Muscle of back (tissue), 11 donors: ENCODE measurements around the gene ELFN1. TPM values are rescaled to one million over a fixed set of nuclear protein-coding genes. Genes with fewer than 3 reads are reported as not detected.

Experiments used
- DNase-seq, 3 donors: peaks; one replicate each; pipeline versions ENCODE4 v3.0.0 to v3.0.0-alpha.2; 2013
- polyA plus RNA-seq, 10 donors: library from polyadenylated mRNA; unstranded; fragments of 120-200 nt; gene quantifications; one replicate each; pipeline ENCODE4 v1.2.1, GENCODE V29; 2013; ENCODE audit not compliant: insufficient read length in 10 of 10

Gene ELFN1
- polyA plus RNA-seq, 10 donors = 1.4 to 7.9 (median 4.4) TPM

DNA sequence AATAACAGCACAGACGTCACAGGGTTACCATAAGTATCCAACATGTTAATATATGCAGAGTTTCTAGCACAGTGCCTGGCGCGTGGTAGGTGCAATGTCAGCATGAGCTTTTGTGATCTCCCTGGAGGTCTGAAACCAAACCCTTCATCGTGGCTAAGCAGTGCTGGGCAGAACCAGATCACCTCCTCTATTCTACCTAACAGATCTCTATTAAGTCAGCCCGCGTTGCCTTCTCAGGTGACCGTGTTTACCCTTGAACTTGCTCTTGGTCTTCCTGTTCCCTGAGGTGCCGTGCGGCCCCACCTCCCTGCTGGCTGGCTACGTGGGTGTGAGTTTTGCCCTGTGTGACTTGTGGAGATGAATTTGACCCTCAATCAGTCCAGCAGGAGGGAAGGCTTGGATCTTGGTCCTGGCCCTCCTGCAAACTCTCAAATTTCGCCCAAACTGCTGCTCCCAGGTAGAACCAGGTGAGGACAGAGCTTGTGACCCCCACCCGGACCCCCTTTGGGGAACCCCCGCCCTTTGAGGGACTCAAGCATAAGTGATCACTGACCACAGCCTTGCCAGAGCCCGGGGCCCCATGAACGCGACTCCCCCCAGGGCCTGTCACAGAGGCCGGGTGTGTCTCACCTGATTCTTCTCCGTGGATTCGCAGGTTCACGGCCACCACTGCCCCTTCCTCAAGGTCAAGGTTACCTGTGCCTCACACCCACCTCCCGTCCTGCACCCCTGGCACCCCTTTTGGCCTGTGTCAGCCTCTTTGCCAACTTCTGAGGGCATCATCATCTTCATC, 54.2 kb downstream of the ELFN1 start:
- DNase-seq = no peak

DNA sequence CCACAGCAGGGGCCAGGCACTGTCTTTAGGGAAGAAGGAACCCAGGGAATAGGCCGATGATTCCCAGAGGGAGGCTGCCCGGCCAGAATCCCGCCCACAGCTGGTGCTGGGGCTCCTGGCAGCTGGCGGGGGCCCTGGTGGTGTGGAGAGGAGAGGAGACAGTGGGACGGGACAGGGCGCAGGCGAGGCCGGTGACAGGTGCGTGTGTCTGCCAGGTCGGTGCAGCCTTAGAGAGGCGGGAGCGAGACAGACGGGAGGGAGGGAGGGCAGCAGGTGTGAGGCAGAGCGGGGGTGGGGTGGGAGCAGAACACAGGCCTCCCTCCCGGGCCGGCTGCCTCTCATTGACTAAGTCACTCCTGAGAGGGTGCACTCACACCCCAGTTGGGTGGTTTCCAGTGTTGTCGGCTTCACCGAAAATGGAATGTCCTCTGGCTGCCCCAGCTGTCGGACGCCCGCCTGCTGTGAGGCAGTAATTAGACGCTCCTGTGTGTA, 55.2 kb downstream of the ELFN1 start:
- DNase-seq = peak; percentile 79 to 81 (median 79)

DNA sequence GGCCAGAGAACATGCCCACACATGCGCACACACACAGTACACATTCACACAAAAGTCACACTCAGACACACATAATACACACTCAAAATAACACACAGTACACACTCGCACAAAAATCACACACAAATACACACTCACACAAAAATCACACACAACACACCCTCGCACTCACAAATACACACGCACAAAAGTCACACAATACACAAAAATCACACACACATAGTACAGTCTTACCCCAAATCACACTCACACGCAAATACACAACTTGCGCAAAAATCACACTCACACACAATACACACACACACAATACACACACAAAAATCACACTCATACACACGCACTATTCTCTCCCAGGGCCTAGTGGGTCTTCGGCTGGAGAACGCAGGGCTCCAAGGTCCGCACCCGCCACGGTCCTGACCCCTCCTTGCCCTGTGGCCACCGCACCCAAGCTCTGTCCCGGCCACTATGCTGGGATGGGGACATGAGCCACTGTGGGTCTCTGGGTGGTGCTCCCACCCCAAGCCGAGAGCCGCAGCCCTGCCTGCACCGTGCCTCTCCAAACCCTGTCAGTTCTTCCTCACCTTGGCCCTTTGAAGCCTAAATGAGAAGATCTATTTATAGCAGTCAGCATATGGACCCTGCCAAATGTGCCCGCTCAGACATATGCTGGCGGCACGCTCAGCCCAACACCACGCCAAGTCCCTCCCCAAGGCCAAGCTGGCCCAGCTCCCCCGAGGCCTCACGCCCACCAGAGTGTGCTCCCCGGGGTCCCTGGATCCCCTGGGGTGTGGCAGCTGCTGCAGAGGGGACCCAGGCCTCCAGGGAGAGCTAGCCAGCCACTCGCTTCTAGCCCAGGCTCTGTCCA, 55.9 kb downstream of the ELFN1 start:
- peak; percentile 33 to 43 (median 33) for DNase-seq

DNA sequence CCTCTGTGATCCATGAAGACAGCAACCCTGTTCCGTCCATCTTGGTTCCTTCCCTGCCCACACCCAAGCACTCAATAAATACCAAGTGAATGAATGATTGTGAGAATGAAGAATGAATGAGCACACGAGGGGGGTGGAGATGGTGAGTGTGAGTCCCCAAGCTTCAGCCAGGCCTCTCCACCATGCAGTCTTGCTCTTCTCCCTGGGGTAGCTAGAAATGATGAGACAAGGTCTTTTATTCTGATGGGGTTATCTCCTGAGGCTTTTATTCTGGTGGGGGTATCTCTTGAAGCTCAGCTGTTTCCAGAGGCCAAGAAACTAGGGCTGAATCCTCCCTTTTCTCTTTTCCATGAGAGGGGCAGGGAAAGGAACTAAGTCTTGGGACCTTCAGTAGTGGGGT, 57.0 kb downstream of the ELFN1 start:
- no peak for DNase-seq

DNA sequence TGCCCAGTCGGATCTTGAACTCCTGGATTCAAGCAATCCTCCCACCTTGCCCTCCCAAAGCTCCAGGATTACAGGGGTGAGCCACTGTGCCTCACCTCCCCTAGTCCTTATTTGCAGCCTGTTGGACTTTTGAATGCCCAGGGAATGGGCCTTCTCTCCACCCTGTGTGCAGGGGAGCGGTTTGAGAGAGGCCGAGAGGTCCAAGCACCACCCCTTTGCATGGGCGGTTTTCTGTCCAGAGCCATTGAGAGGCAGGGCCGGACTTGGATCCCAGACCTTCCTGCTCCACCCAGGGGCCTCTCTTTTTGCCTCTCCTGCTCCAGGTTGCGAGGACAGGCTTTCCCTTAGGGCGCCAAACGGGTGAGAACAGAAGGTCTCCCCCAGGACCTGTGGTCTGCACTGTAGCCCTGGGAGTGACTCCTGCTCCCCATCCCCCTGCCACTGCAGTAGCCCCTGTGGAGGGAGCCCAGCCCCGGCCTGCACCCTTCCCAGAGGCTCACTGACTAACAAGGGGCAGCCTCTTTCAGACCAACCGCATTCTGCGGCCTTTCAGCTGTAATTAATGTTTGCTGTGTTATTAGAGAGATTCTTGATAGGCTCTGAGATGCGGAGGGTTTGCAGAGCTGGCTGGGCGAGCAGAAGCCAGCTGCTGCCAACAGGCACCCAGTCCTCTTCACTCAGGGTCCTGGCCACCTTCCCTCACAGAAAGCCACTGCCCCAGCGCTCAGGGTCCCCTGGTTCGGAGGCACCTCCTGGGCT, 57.9 kb downstream of the ELFN1 start:
- DNase-seq = no peak

DNA sequence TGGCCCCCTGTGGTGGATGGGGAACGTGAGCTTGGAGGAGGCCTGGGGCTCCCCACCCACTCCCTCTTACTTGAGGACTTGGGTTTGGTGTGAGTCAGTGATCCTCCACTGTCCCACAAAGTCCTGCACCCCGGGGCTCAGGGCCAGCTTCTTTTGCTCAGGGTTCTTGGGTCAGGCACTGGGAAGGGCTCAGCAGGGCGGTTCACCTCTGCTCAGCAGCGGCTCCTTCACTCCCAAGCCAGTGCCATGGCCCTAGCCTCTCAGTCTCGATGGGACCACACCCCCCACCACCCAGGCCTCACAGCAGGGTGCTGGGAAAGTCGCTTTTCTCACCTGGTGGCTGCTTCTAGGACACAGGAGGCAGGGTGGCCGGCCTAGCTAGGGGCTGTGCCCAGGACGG, 59.1 kb downstream of the ELFN1 start:
- DNase-seq = no peak

DNA sequence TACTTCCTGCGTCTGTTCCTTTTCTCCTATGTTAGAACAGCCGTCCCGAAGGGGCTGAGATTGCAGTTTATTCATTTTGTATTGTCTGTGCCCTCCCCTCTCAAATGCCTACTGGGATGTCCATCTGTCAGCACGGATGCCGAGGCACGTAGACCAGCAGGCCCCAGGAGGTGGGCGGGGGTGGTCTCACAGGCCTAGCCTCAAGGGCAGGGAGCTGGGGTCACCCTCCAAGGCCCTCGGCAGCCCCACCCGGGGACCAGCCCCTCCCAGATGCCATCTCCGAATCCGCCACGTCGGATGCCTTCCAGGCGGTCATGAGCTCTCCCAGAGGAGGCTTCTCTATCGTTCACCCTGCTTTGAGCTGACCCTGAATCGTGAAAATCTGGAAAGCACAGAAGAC, 59.7 kb downstream of the ELFN1 start:
- no peak for DNase-seq

DNA sequence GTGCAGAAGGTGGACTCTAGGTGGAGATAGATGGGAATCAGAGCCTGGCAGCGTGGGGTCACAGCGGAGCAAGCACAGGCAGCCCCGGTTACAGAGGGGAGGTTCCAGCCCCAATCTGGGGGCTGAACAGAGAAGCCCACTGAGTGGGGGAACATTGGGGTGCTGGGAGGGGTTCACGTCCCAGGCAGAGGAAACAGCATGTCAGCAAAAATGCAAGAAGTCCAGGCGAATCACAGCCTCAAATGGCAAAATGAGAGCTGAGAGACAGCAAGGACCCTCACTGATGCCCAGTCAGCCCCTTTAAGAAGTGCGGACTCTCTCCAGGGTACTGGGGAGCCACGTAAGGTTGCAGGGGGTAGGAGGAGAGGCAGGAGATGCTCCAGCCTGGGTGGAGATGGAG, 62.0 kb downstream of the ELFN1 start:
- DNase-seq = no peak

DNA sequence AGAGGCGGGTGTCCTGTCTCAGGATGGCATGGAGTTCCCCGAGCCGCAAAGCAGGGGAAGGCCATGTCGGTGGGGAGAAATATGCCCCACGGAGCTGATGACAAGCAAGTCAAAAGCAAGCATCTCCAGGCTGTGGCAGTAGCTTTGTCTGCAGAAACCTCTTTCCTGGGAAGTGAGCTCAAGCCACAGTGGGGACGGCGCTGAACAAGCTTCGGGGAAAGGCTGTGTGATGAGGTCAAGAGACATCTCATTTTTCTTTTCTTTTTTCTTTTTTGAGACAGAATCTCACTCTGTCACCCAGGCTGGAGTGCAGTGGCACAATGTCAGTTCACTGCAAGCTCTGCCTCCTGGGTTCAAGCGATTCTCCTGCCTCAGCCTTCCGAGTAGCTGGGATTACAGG, 62.6 kb downstream of the ELFN1 start:
- DNase-seq = no peak

DNA sequence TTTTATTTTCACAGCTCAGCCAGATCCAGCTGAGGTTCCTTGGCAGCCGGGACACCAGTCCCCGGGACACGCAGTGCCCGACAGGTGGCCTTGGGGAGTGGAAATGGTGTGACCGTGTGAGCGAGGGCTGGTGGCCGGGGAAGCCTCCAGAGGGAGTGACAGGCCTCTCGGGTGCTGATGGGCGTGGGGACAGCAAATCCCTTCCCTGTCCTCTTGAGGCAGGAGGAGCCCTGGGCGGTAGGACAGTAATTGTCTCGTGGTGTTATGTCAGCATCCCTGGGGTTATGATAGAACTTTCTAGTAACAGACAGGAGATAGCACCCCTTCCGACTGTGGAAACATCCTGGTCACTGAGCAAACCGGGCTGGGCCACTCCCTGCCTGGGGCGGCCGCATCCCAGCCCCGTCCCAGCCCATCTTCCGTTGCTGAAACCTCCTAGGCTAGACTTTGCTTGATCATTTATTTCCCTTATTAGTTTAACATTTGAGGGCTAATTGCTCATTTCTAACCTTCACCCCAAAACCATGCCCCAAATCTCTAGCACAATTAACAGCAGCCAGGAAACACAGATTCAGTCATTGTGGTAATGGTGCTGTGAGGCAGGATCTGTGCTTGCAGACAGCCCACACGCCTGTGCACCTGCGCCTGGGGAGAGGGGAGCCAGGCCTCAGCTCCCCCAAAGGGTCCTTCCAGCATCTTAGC, 63.3 kb downstream of the ELFN1 start:
- DNase-seq = no peak

DNA sequence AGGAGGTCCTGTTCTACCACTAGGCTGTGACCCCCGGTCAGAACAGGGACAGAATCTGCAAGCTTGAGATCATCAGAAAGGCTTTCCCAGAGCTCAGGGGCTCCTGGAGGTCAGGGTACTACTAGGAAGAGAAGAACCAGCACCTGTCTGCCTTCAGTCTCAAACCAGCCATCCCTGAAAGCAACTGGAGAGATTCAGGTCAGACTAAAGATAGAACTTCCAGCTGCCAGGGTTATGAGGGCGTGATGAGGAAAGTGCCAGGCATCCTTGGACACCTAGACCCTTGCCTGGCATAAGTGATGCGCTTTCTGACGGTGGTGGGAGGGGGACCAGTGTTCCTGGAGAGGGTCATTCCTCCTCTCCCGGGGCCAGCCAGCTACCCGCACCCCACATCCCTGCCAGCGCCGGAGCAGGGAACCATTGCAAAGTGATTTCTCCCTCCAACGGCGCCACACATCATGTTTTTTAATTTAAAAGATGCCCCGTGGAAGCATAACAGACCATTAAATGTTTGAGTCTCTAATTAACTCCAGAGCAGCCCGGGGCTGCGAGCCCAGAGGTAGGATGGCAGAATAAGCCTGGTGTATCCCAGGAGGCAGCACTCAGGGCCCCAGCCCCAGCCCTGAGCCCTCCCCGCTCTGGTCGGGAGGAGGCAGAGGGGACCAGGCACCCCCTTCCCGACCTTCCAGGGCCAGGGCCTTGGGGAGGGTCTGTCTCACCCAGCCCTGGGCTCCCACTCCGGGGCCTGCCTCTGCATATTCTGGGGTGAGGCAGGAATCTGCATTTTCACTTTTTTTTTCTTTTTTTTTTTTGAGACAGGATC, 64.0 kb downstream of the ELFN1 start:
- DNase-seq = no peak

DNA sequence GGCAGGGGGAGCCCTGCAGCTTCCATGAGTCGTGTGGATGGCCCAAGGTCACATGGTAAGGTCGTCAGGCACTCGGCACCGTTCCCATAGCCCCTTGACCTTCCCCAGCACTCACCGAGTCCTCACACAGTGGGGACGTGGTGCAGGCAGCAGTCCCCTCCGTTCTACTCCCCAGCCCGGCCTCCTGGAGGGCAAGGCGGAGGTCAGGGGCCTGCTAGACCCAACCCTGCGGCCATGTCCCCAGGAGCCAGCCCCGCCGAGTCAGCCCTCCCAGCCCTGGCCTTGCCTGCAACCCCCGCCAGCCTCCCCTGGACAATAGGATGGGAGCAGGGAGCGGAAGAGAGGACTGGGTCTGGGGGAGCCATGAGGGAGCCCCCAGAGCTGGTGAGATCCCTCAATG, 65.2 kb downstream of the ELFN1 start:
- DNase-seq = no peak

DNA sequence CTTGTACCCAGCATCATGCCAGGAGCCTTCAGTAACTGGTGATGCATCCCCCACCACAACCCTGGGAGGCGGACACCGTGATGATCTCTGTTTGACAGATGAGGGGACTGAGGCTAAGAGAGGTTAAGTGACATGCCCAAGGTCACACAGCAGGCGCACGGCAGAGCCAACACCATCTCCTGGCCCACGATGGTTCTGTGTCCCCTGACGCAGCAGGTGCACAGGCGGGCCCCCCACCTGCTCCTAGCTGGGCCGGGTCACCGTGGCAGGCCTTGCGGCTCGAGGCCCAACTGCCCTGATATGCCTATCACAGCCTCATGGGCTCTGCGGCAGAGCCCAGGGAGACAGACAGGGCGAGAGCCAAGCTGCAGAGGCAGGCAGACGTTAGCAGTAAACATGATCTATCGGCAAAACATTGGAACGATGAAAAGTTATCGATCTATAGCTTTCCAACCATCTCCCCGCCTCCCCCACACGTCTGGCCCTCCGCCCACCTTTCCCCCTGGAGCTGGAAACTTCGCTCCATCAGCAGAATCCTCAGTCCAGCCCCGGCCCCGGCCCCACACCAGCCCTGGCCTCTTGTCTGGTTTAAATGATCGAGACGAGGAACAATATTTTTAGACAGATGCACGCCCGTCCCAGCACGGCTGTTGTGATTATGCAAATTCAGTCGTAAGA, 65.9 kb downstream of the ELFN1 start:
- DNase-seq = peak in 1 of 3 donors; percentile 56

DNA sequence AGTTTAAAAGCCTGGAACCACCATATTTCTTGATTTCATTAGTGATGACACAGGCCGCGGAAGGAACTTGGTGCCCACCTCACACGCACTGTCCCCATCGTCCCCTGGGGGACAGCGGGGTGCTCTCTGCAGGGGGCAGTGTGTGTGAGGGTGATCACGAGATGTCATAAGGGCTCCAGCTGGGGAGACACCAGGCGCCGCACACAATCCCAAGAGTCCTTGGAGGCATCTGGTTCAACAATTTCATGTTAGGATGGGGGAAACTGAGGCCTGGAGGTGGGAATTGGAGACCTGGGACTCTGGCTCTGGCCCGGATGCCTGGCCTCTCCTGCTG, 66.4 kb downstream of the ELFN1 start:
- no peak for DNase-seq

DNA sequence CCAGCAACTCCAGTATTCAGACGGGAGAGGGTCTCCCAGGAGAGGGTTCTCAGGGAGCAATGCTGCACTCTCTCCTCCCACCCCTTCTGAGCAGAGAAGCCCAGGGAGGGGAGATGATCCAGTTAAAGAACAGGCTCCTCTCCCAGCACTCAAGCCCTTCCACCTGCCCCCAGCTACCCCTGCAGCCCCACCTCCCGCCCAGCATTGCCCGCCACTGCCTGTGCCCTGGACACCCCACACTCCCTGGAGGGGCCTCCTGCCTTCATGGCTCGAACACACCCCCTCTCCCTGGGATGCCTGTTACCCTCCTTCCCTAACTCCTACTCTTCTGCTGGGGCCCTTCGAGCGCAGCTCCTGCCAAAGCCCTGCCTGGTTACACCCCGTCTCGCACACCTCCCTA, 66.8 kb downstream of the ELFN1 start:
- DNase-seq = no peak

DNA sequence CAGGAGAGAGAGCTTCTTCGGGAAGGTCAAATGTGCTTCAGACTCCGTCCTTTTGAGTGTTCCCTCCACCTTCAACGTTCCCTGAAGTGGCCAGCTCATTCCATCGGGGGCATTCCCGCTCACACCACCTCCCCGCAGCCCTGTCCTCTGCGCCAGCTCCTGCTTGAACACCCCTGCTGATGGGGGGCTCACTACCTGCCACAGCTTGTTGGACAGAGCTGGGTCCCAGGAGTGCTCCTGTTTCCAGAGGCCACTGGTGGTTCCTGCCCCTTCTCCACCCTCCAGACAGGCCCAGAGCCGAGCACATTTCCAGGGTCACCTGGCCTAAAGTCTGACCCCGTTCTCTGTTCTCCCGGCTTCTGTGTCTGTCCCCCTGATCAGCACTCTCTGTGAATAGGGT, 67.4 kb downstream of the ELFN1 start:
- no peak for DNase-seq

DNA sequence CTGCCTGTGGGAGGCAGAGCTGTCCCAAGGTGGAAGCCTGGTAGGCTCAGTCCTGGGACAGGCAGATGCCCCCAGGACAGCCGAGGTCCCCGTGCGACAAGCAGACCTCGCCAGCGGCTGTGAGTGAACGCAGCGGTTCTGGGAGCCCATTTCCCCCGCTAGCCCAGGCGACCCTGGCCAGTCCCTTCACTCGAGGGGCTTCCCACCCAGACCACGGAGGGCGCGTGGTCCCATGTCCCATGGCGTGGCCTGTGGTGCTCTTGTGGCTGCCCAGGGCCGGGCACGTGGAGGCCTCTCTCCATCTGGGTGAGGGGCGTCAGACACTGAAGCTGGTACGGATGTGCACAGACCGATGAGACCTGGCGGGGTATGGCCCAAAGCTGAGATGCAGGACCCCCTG, 67.9 kb downstream of the ELFN1 start:
- no peak for DNase-seq

DNA sequence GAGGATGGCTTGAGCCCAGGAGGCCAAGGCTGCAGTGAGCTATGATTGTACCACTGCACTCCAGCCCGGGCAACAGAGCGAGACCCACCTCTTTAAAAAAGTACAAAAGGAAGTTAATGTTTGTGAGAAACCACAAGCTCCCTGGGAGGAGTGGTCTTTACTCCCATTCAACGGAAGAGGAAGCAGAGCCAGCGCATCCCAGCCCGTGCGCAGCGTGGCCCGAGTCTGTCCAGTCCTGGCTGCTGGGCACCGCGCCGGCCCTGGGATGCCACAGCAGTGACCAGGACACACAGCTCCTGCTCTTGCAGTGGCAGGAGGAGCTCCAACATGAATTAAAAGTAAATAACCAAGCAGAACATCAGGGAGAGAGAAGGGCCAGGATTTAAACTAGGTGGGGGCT, 68.4 kb downstream of the ELFN1 start:
- DNase-seq = no peak

DNA sequence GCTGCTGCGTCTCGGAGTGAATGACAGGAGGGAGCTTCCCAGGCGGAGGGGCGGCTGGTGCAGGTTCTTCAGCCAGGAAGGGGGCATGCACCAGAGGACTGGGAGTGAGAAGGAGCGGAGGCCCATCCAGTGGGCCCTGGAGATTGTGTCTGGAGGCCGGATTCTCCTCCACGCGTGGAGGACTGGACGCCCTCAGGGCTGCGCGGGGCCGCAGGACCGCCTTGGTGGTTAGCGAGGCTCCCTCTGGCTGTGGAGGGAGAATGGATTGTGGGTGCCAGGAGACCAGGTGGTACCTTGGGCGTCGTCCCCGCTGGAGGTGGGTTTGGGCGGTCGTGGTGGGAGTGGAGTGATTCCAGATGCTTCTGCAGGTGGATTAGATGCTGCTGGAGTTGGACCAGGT, 68.9 kb downstream of the ELFN1 start:
- no peak for DNase-seq

DNA sequence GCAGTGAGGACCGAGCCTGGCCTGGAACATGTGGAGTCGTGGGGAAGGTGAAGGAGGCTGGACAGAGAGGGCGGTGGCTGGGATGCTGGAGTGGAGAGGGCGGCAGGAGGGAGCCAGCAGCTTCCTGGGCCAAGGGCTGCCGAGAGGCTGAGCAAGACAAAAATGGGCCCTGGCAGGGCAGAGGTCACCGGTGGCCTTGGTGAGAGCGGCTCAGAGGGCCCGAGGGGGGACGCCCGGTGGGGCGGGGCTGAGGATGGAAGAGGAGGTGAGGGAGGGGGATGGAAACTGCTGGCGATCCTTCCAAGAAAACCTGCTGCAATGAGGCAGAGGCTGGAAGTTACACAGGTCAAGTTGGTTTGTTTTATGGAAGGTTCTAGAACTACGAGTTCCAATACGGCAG, 69.5 kb downstream of the ELFN1 start:
- no peak for DNase-seq
